HG02571 (cell line): ENCODE results near the gene DTWD2.
"Not testable (repeated sequence)": the region's sequence is repeated elsewhere in the genome, so short reads cannot be mapped to it uniquely, and the experiment has no call there.

Experiments used
- ATAC-seq: cut with Tn5 transposase; IDR thresholded peaks from one replicate; pipeline ENCODE4 v1.9.1; 2021; ENCODE audit warnings: mild to moderate bottlenecking, moderate library complexity; ENCODE audit not compliant: unreplicated experiment

The DTWD2 gene

GRCh38 chr5:118952992-118953651 is 35.2 kb downstream of the DTWD2 start:
- ATAC-seq = no peak

- ATAC-seq = not testable (repeated sequence)
These were observed 36.0 kb downstream of the DTWD2 start for GRCh38 chr5:118952306-118952705.

- ATAC-seq = not testable (repeated sequence)
These were observed 38.0 kb downstream of the DTWD2 start for GRCh38 chr5:118950354-118950753.

- no peak for ATAC-seq
These were observed 42.1 kb downstream of the DTWD2 start for GRCh38 chr5:118946138-118946800.

GRCh38 chr5:118937393-118938061 is 50.8 kb downstream of the DTWD2 start:
- ATAC-seq = no peak

- no peak for ATAC-seq
These were observed 54.6 kb downstream of the DTWD2 start for GRCh38 chr5:118933703-118934102.

- ATAC-seq = no peak
These were observed 56.8 kb downstream of the DTWD2 start for GRCh38 chr5:118931564-118931963.

- no peak for ATAC-seq
These were observed 64.3 kb downstream of the DTWD2 start for GRCh38 chr5:118924006-118924389.

GRCh38 chr5:118923295-118924005 is 64.9 kb downstream of the DTWD2 start:
- ATAC-seq = no peak

GRCh38 chr5:118921866-118922265 is 66.5 kb downstream of the DTWD2 start:
- ATAC-seq = no peak

- ATAC-seq = no peak
These were observed 69.3 kb downstream of the DTWD2 start for GRCh38 chr5:118919016-118919415.

GRCh38 chr5:118918232-118918631 is 70.1 kb downstream of the DTWD2 start:
- no peak for ATAC-seq

GRCh38 chr5:118907536-118907935 is 80.8 kb downstream of the DTWD2 start:
- ATAC-seq = not testable (repeated sequence)

- no peak for ATAC-seq
These were observed 81.4 kb downstream of the DTWD2 start for GRCh38 chr5:118906947-118907346.

- no peak for ATAC-seq
These were observed 83.2 kb downstream of the DTWD2 start for GRCh38 chr5:118905196-118905595.

GRCh38 chr5:118902656-118903438 is 85.5 kb downstream of the DTWD2 start:
- ATAC-seq = no peak

GRCh38 chr5:118894709-118895108 is 93.6 kb downstream of the DTWD2 start:
- no peak for ATAC-seq

GRCh38 chr5:118891252-118891651 is 97.1 kb downstream of the DTWD2 start:
- ATAC-seq = no peak

GRCh38 chr5:118889165-118889564 is 99.2 kb downstream of the DTWD2 start:
- ATAC-seq = no peak

- no peak for ATAC-seq
These were observed 99.8 kb downstream of the DTWD2 start for GRCh38 chr5:118888556-118888955.

- no peak for ATAC-seq
These were observed 105.0 kb downstream of the DTWD2 start for GRCh38 chr5:118883362-118883761.
